ENCODE results near the gene PRKAB1.

DNA sequence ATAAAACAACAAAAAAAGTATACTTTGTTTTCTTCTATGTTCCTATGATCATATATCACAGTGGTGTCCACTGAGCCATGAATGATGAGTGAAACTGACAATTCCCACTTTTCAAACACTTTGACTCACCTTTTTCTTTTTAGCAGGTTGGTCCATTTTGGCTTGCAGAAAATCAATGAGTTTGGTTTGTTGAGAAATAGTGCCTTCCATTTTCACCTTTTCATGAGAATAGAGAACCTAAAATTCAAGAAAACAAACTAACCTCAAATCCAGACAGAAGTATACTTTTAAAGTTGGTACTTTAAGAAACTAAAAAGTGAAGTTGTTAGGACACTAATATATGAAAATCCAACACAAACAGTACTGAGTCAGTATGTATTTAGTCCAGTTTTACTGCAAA lies 52.4 kb downstream of the PRKAB1 start:
- TF ChIP-seq EZH2phosphoT487 (IDR thresholded peaks at IDR 0.05; ENCODE audit: low read depth) (no peak), CTCF (IDR thresholded peaks at IDR 0.05; ENCODE audit: low read depth, low read length) (no peak)

Data from OCI-LY3 (cell line).